Erythroblast (primary cell): ENCODE results near the gene DMRT3.

Experiments
- GATA1 ChIP-seq: IDR thresholded peaks from 2 replicates; pipeline ENCODE4 v1.6.1; 2011; ENCODE audit warnings: low read depth, mild to moderate bottlenecking, control low read depth, low read length, moderate library complexity
- POLR2A ChIP-seq: IDR thresholded peaks from 2 replicates; pipeline ENCODE4 v1.6.1; 2011; ENCODE audit warnings: mild to moderate bottlenecking, low read length

- TF ChIP-seq POLR2A (no peak), GATA1 (no peak)
Observed at GRCh38 chr9:929719-930118, 46.7 kb upstream of the DMRT3 start.
